Chondrocyte (in vitro differentiated cells): ENCODE results near the gene RBM4. TPM values are rescaled to one million over a fixed set of nuclear protein-coding genes. Genes with fewer than 3 reads are reported as not detected.
"Not testable (repeated sequence)": the region's sequence is repeated elsewhere in the genome, so short reads cannot be mapped to it uniquely, and the experiment has no call there.

Experiments
- DNase-seq: peaks from one replicate; pipeline ENCODE4 v3.0.0; 2021; ENCODE audit warnings: mixed read lengths, low spot score
- H3K27ac Mint-ChIP-seq: one replicate; pipeline ENCODE4 v1.8.0; 2021; ENCODE audit warnings: mild to moderate bottlenecking, moderate library complexity, mixed read lengths; ENCODE audit not compliant: unreplicated experiment
- H3K27me3 Mint-ChIP-seq: 2 replicates; pipeline ENCODE4 v1.8.0; 2021; ENCODE audit warnings: low read depth, mixed read lengths
- H3K36me3 Mint-ChIP-seq: 2 replicates; pipeline ENCODE4 v1.8.0; 2021; ENCODE audit warnings: low read depth, mixed read lengths
- H3K4me1 Mint-ChIP-seq: 2 replicates; pipeline ENCODE4 v1.8.0; 2021; ENCODE audit warnings: low read depth, mild to moderate bottlenecking, mixed read lengths
- H3K4me3 Mint-ChIP-seq: one replicate; pipeline ENCODE4 v1.8.0; 2021; ENCODE audit warnings: mild to moderate bottlenecking, moderate library complexity, mixed read lengths; ENCODE audit not compliant: unreplicated experiment
- H3K9me3 Mint-ChIP-seq: 2 replicates; pipeline ENCODE4 v1.8.0; 2021; ENCODE audit warnings: low read depth, mixed read lengths
- CTCF ChIP-seq: fragments of 200-600 bp; sonication (generic); IDR thresholded peaks from 2 replicates; pipeline ENCODE4 v1.5.0; 2021; ENCODE audit warnings: antibody characterized with exemption, mild to moderate bottlenecking, moderate library complexity
- total RNA-seq: library from RNA; stranded (reverse); gene quantifications from 3 replicates; pipeline ENCODE4 v1.2.1, GENCODE V29; 2021

The RBM4 gene
- total RNA-seq, 1 donor from 2014 or later = 109 TPM

- H3K36me3 Mint-ChIP-seq = peaks cover 14% of the 10 kb centered on the region
- no peaks in the 10 kb centered on the region for H3K9me3 Mint-ChIP-seq
- peak overlapping the region; percentile 49 for H3K27ac Mint-ChIP-seq
- H3K4me1 Mint-ChIP-seq = peaks cover 40% of the 10 kb centered on the region
- no peaks in the 10 kb centered on the region for H3K27me3 Mint-ChIP-seq
- no peak overlapping the region for H3K4me3 Mint-ChIP-seq
- TF ChIP-seq CTCF = no peak
- no peak for DNase-seq
These were observed 2.1 kb upstream of the RBM4 start for GRCh38 chr11:66636411-66636810.

- H3K36me3 Mint-ChIP-seq = peaks cover 19% of the 10 kb centered on the region
- DNase-seq = no peak
- no peak for TF ChIP-seq CTCF
- H3K4me3 Mint-ChIP-seq = peak overlapping the region; percentile 76
- H3K9me3 Mint-ChIP-seq = no peaks in the 10 kb centered on the region
- peaks cover 53% of the 10 kb centered on the region for H3K4me1 Mint-ChIP-seq
- peak overlapping the region; percentile 94 for H3K27ac Mint-ChIP-seq
- H3K27me3 Mint-ChIP-seq = no peaks in the 10 kb centered on the region
These were observed 836 bp upstream of the RBM4 start for GRCh38 chr11:66637557-66638176.

GRCh38 chr11:66639066-66639813 is 737 bp downstream of the RBM4 start:
- peak overlapping the region; percentile 99 for H3K27ac Mint-ChIP-seq
- peak overlapping the region; percentile 93 for H3K4me3 Mint-ChIP-seq
- H3K9me3 Mint-ChIP-seq = no peaks in the 10 kb centered on the region
- peaks cover 30% of the 10 kb centered on the region for H3K36me3 Mint-ChIP-seq
- TF ChIP-seq CTCF = peak; percentile 51
- H3K27me3 Mint-ChIP-seq = no peaks in the 10 kb centered on the region
- H3K4me1 Mint-ChIP-seq = peaks cover 69% of the 10 kb centered on the region
- DNase-seq = no peak

GRCh38 chr11:66639814-66640340 is 1.4 kb downstream of the RBM4 start:
- DNase-seq, H3K27me3 Mint-ChIP-seq, H3K9me3 Mint-ChIP-seq: not testable (repeated sequence)
- H3K36me3 Mint-ChIP-seq = peaks cover 32% of the 10 kb centered on the region
- H3K4me1 Mint-ChIP-seq = peaks cover 72% of the 10 kb centered on the region
- H3K4me3 Mint-ChIP-seq = peak overlapping the region; percentile 93
- peak overlapping the region; percentile 99 for H3K27ac Mint-ChIP-seq

- H3K4me3 Mint-ChIP-seq = peak overlapping the region; percentile 93
- H3K9me3 Mint-ChIP-seq = no peaks in the 10 kb centered on the region
- H3K4me1 Mint-ChIP-seq = peaks cover 84% of the 10 kb centered on the region
- H3K36me3 Mint-ChIP-seq = peaks cover 46% of the 10 kb centered on the region
- DNase-seq = no peak
- TF ChIP-seq CTCF = no peak
- no peak overlapping the region for H3K27ac Mint-ChIP-seq
- no peaks in the 10 kb centered on the region for H3K27me3 Mint-ChIP-seq
These were observed 3.3 kb downstream of the RBM4 start for GRCh38 chr11:66641834-66642233.
